K562 (cell line): ENCODE results near the gene MVD.

Experiments used
- ADNP ChIP-seq: fragments of 200-800 bp; sonication (Bioruptor generic); IDR thresholded peaks from 2 replicates; pipeline ENCODE4 v1.6.1; 2016; ENCODE audit warnings: missing genetic modification characterization, missing compliant biosample characterization
- ATF3 ChIP-seq, 2 experiments: fragments of 450-650 bp in 1 of 2; sonication (generic) in 1 of 2; formaldehyde crosslinking in 1 of 2; IDR thresholded peaks in 1 of 2; conservative IDR thresholded peaks in 1 of 2; 2 replicates each; pipeline versions ENCODE4 v1.6.1 to v1.8.1; 2016 to 2023; ENCODE audit warnings: mild to moderate bottlenecking in 2 of 2, moderate library complexity in 2 of 2, inconsistent platforms in 1 of 2, missing genetic modification reagents in 1 of 2
- CCAR2 ChIP-seq: fragments of 200-400 bp; formaldehyde crosslinking; IDR thresholded peaks from 2 replicates; pipeline ENCODE4 v1.6.1; 2017; ENCODE audit warnings: mild to moderate bottlenecking, low read depth, low read length
- CTCF ChIP-seq, 3 experiments: IDR thresholded peaks in 2 of 3; conservative IDR thresholded peaks in 1 of 3; 2 replicates each; pipeline ENCODE4 v1.5.1; 2011 to 2012; ENCODE audit warnings: low read length in 3 of 3, mild to moderate bottlenecking in 3 of 3, control low read depth in 2 of 3, improper control_type of control experiment in 1 of 3, inconsistent platforms in 1 of 3, low read depth in 1 of 3, mixed read lengths in 1 of 3, moderate library complexity in 1 of 3; ENCODE audit not compliant: insufficient read depth in 2 of 3
- KAT7 ChIP-seq: sonication (generic); formaldehyde crosslinking; IDR thresholded peaks from 2 replicates; pipeline ENCODE4 v1.8.0; 2022; ENCODE audit warnings: missing genetic modification reagents, mild to moderate bottlenecking, borderline replicate concordance
- MAX ChIP-seq: sonication (generic); formaldehyde crosslinking; IDR thresholded peaks from 2 replicates; pipeline ENCODE4 v1.9.0; 2022; ENCODE audit warnings: mild to moderate bottlenecking, missing genetic modification reagents
- NFIC ChIP-seq: fragments of 450-650 bp; IDR thresholded peaks from 2 replicates; pipeline ENCODE4 v1.6.1; 2017; ENCODE audit warnings: mild to moderate bottlenecking, inconsistent platforms
- ZNF274 ChIP-seq: IDR thresholded peaks from 2 replicates; pipeline ENCODE4 v1.6.1; 2011; ENCODE audit warnings: low read depth, mild to moderate bottlenecking, low read length, moderate library complexity, borderline replicate concordance
- ZNF655 ChIP-seq: fragments of 250-450 bp; sonication (Bioruptor Pico); IDR thresholded peaks from 2 replicates; pipeline ENCODE4 v1.5.0; 2021
- TF ChIP-seq, protein P1 (sequence below), 2 experiments: fragments of 450-650 bp; conservative IDR thresholded peaks; 2 replicates each; pipeline ENCODE4 v1.6.1; 2017; ENCODE audit warnings: mild to moderate bottlenecking in 2 of 2, moderate library complexity in 2 of 2
- TF ChIP-seq, protein P2 (sequence below): fragments of 250-450 bp; sonication (Bioruptor Pico); IDR thresholded peaks from 2 replicates; pipeline ENCODE4 v1.5.0; 2020; ENCODE audit warnings: mild to moderate bottlenecking

- TF ChIP-seq MAX (CRISPR knock-in tag) (no peak), CTCF (IDR thresholded peaks at IDR 0.05 in 2 of 3, conservative IDR thresholded peaks at IDR 0.05 in 1 of 3; ENCODE audit: insufficient read depth in 2 of 3, low read depth in 1 of 3, low read length in 3 of 3) (peak; percentile 40 to 55 (median 54); a peak in 5 of 6 replicates), CCAR2 (no peak), ADNP (tag) (no peak), ZNF274 (no peak), ZNF655 (no peak), KAT7 (no peak), ATF3 (IDR thresholded peaks at IDR 0.05) (no peak), ATF3 (CRISPR knock-in tag; conservative IDR thresholded peaks at IDR 0.05) (no peak), NFIC (no peak)
- TF ChIP-seq, protein P1, sequence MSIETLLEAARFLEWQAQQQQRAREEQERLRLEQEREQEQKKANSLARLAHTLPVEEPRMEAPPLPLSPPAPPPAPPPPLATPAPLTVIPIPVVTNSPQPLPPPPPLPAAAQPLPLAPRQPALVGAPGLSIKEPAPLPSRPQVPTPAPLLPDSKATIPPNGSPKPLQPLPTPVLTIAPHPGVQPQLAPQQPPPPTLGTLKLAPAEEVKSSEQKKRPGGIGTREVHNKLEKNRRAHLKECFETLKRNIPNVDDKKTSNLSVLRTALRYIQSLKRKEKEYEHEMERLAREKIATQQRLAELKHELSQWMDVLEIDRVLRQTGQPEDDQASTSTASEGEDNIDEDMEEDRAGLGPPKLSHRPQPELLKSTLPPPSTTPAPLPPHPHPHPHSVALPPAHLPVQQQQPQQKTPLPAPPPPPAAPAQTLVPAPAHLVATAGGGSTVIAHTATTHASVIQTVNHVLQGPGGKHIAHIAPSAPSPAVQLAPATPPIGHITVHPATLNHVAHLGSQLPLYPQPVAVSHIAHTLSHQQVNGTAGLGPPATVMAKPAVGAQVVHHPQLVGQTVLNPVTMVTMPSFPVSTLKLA (conservative IDR thresholded peaks at IDR 0.05) = no peak
- TF ChIP-seq, protein P2, sequence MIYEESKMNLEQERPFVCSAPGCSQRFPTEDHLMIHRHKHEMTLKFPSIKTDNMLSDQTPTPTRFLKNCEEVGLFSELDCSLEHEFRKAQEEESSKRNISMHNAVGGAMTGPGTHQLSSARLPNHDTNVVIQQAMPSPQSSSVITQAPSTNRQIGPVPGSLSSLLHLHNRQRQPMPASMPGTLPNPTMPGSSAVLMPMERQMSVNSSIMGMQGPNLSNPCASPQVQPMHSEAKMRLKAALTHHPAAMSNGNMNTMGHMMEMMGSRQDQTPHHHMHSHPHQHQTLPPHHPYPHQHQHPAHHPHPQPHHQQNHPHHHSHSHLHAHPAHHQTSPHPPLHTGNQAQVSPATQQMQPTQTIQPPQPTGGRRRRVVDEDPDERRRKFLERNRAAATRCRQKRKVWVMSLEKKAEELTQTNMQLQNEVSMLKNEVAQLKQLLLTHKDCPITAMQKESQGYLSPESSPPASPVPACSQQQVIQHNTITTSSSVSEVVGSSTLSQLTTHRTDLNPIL (CRISPR knock-in tag) = no peak
These were observed 9.9 kb upstream of the MVD start for GRCh38 chr16:88672776-88673175.
